Measurements from ENCODE around the gene KLHL5.
"Not testable (repeated sequence)": the region's sequence is repeated elsewhere in the genome, so short reads cannot be mapped to it uniquely, and the experiment has no call there.

KLHL5 gene

GRCh38 chr4:39062094-39062769, at the start of gene KLHL5:
KLHL5 (plus strand) TSS chr4:39062232; CDS start chr4:39062653, 421 bp downstream.
- no peak for DNase-seq

DNA sequence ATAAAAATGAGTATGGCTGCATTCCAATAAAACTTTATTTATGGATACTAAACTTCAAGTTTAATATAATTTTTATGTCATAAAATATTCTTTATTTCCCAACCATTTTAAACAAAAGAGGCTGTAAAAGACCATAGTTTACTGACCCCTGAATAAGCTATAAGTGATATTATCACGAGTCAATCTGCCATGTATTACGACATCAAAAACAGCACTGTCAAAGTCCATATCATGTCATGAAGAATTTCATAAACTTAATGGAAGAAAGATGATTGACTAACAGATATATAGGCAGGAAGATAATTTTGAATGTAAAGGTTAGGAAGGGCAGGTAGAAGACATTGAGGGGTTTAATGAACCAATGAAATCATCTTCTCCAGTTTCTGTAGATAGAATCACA, 48.0 kb upstream of the KLHL5 start:
- DNase-seq = no peak

DNA sequence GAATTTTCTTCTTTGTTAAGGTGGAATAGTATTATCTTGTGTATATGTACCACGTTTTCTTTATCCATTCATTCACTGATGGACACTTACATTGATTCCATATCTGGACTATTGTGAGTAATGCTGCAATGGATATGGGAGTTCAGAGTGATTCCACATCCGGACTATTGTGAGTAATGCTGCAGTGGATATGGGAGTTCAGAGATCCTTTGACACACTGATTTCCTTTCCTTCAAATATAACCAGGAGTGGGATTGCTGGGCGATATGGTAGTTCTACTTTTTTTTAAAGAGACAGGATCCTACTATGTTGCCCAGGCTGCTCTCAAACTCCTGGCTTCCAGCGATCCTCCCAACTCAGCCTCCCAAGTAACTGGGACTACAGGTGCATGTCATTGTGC, 41.9 kb upstream of the KLHL5 start:
- no peak for DNase-seq

GRCh38 chr4:39021631-39022030, 40.4 kb upstream of the KLHL5 start:
- DNase-seq = no peak

DNA sequence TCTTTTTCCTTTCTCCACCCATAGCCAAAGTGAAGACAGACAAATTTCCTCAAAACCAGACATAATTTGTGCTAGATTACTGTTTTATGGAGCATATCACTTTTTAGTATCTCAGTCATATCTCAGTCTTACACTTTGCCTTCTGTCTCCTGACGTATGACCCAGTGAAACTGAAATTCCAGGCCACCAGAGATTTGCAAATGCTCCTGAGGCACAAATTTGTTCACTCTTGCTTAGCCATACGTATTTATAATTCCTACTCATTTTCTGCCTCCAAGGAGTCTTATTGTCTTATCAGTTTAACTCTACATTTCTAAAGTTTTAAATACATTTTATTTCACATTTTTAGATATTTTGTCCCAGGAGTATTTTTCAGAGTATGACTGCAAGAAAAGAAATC, 39.8 kb upstream of the KLHL5 start:
- no peak for DNase-seq

DNA sequence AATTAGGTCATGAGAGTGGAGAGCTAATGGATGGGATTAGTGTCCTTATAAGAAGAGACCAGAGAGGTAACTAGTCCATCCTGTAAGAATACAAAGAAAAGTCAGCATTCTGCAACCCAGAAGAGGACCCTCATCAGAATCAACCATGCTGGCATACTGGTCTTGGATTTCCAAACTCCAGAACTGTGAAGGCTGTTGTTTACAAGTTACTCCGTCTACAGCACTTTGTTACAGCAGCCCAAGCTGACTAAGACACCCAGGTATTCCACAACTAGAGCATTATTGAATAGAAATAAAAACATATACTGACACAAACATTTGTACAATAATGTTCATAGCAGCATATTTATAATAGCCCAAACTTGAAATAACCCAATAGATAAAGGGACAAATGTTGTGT, 39.0 kb upstream of the KLHL5 start:
- DNase-seq = no peak

DNA sequence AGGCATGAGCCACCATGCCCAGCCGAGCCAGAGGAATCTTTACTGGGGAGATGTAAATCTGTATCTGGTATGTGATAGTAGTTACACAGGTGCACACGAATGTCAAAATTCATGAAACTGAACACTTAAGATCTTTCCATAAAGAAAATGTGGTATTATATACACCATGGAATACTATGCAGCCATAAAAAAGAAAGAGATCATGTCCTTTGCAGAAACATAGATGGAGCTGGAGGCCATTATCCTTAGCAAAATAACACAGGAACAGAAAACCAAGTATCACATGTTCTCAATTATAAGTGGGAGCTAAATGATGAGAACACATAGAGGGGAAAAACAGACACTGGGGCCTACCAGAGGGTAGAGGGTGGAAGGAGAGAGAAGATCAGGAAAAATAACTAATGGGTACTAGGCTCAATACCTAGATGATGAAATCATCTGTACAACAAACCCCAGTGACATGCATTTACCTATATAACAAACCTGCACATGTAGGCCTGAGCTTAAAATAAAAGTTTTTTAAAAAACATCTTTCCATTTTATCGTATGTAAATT, 37.6 kb upstream of the KLHL5 start:
- DNase-seq = no peak

DNA sequence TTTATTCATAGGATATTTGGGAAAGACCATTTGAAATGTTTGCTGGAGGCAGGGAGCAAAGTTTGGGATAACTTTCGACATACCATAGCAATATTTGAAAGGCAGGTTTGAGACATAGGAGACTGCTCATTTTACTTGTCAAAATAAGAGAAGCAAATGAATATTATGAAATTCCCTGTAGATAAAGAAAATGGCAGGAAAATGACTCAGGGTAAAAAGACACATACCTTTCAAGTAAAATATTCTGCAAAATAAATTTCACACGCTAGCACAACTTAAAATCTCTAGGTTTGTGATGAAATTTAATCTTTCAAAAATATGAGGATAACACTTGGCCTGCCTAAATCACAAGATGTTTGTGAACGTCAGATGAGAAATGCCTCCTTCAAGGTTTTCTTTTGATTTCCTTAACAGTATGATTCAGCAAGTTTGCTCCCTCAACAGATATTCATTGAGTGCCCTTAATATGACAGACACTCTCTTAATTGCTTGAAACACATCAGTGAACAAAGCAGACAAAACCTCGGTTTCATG, 36.4 kb upstream of the KLHL5 start:
- DNase-seq = no peak

DNA sequence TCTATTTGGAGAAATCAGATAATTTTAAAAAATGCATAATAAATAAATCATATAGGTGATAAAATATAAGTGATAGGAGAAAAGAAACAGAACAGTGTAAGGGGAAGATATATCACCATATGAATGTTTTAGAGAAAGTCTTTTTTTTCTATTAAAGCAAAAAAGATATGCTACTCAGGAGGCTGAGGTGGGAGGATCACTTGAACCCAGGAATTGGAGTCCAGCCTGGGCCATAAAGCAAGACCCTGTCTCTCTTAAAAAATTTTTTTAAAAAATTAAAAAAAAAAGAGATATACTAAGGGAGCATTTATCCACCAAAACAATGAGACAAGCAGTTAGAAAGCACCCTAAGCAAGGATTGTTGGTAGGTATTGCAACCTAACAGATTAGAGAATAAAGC, 35.9 kb upstream of the KLHL5 start:
- no peak for DNase-seq

GRCh38 chr4:39029752-39030694, 32.0 kb upstream of the KLHL5 start:
- peak; percentile 22 for DNase-seq

GRCh38 chr4:39030725-39031124, 31.3 kb upstream of the KLHL5 start:
- no peak for DNase-seq

- not testable (repeated sequence) for DNase-seq
Measured at GRCh38 chr4:39031590-39032020, 30.4 kb upstream of the KLHL5 start.

- peak; percentile 45 for DNase-seq
Measured at GRCh38 chr4:39032218-39033085, 29.6 kb upstream of the KLHL5 start, which contains the start of gene TMEM156. TMEM156 (minus strand) TSS chr4:39032409; CDS start chr4:39032313, 96 bp downstream.

GRCh38 chr4:39036172-39036571, 25.9 kb upstream of the KLHL5 start:
- no peak for DNase-seq

DNA sequence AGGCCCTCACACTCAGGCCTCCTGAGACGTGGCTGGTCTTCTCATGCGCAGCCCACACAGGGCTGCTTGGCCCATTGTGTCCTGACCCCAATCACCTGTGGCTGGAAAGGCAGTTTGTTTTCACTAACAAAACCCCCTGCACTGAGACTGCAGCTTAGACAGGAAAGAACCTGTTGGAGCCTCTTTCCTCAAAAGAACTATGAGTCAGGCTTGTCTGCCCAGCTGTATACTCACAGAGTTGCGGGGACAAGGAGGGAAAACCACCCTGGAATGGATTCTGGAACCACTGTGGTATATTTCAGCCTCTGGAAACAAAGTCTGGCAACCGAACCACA, 24.6 kb upstream of the KLHL5 start:
- no peak for DNase-seq

- DNase-seq = no peak
Measured at GRCh38 chr4:39037941-39038340, 24.1 kb upstream of the KLHL5 start.

DNA sequence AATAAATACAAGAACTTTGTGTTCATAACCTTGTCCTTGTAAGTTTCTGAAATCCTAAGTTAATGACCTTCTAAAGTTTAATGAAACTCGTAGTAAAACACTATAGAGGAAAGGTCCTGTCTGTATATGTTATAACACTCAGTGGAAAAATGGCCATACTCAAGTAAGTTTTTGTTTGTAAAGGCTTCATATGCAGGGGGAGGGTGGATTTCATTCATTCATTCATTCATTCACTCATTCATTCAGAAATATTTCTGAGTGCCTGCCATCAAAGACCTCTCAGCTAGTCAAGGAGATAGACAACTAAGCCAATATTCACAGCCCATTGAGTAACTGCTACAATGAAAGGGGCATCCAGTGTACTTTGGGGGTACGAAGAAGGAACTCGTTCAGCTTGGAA, 22.9 kb upstream of the KLHL5 start:
- DNase-seq = no peak

DNA sequence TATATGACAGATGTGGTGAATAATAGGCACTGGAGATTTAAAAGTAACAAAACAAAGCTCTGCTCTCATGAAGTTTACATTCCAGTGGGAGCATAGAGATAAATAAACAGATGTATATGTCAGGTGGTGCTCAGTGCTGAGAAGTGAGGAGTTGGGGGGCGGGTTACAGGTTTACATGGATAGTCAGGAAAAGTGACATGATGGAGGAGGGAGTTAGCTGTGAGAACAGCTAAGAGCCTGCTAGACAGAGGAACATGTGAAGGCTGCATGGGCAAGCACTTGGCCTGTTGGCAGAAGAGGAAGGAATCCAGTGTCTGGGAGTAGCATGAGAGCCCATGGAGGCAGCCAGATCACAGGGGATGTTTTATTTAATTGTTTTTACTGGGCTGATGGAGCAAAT, 19.7 kb upstream of the KLHL5 start:
- no peak for DNase-seq

DNA sequence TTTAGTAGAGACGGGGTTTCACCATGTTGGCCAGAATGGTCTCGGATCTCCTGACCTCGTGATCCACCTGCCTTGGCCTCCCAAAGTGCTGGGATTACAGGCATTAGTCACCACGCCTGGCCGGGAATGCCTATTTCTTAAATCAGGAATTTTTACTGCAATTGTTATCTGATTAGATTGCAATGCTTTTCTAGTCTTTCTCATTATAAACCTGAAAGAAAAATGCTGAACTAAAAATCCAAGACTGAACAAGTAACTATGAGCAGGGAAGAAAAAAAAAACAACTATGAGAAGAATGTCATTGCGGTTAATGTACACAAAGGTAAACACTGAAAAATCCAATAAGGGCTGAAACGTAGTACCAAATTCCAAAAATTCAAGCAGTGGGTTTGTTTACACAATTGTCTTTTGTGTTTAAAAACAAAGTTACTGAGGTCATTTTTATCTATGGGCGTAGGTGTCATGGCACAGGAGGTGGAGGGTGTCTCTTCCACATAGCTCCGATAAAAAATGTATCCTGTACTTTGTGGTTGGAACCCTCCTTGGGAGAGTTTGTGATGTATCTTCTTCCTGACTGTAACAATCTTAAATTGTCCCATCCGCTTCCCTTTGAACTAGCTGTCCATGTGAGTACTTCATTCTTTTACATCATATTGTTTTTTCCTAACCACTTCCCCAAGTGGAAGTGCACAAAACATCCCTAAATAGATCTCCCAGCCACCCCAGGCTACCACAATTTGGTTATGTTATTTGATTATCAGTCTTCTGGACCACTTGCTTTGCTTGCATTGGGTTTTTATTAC, 18.8 kb upstream of the KLHL5 start:
- DNase-seq = peak; percentile 6

DNA sequence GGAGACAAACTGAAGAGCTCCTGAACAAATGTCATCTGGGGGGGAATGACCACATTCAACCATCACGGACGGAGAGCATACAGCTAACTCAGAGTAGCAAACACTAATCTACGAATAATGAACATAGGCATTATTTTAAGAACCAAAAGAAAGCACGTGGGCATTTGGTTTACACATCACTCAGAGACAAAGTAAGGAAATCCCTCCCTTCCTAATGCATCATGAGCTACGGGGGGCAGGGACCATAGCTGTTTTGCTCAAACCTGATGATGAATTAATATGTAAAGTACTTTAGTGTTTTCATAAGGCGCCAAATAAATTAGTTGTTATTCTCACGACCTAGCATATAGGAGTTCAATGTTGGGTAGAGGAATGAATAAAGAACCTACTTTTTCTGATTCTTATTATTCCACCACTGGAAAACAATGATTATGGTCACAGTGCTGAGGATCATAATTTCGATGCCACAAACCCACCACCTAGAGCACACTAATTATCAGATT, 18.1 kb upstream of the KLHL5 start:
- peak; percentile 21 for DNase-seq

- peak; percentile 97 for DNase-seq
Measured at GRCh38 chr4:39044364-39044955, 17.6 kb upstream of the KLHL5 start.

Data from CD4-positive, alpha-beta T cell treated with Interleukin-6 for 4 hours (primary cell).